GM18508 (cell line): ENCODE results near the gene VPS13D.
"Not testable (repeated sequence)": the region's sequence is repeated elsewhere in the genome, so short reads cannot be mapped to it uniquely, and the experiment has no call there.

Experiments used
- ATAC-seq: cut with Tn5 transposase; IDR thresholded peaks from one replicate; pipeline ENCODE4 v1.9.1; 2021; ENCODE audit warnings: moderate number of reproducible peaks; ENCODE audit not compliant: insufficient read depth, unreplicated experiment

VPS13D gene

DNA sequence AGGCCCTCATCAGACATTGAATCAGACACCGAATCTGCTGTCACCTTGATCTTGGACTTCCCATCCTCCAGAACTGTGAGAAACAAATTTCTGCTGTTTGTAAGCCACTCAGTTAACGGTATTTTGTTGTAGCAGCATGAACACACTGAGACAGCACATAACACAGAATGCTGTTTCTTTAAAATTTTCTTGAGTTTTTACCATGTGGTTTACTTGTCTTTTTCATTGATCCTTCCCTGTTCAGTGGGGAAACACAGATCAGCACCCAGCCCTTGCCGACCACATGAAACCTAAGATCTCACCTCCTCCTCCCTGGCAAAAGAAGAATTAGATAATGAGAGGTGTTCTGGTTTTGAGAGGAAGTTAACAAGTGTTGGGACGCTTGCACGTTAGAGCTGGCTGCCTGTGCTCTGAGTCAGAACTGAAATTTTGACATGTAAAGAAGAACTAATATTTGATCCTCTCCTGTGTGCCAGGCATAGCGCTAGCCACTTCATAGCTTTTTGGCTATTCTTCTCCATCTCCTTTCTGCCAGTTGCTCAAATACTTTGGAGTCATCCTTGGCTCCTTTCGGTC is 208.6 kb downstream of the VPS13D start:
- no peak for ATAC-seq

DNA sequence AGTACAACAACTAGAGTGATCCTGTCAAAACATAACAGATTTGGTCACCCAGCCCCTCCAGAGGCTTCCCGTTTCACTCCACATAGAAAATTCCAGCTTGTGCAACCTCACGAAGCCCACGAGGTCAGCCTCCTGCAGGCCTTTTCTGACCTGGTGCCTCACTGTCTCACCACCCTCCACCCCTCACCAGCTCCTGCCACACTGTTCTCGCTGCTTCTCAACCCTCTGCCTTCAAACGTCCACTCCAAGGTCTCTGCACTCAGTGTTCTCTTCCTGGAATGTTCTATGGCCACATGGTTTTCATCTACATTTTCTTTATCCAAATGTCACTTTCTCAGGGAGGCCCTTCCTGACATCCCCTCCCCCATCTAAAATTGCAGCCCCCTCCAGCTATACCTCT is 209.2 kb downstream of the VPS13D start:
- ATAC-seq, result no peak

DNA sequence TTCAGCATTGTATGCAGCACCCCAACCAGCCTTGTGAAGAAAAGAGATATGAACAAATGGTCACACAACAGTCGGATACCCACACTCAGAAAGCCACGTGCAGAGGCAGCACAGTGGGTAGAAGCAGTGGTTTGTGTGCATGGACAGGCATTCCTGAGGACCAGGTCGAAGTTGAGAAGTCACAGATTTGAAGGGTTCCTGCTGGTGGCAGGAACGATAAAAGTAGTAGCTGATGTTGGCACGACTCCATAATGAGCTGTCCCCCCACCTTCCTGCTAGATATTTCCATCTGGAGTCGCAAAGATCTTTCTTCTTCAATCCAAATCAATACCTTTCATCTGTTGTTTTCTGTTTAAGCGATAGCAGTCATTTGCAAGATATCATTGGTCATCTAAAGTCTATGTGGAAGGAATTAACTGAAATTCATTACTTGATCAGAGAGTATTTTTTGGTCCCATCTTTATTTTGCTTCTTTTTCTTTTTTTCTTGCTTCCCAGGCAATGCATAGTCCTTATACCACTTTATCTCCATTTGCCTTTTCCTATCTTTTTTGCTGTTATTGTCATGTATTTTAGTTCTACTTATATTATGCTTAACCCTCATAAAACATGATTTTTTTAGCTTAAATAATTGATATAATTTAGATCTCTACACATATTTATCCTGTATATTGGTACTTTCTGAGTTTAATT is 211.7 kb downstream of the VPS13D start:
- no peak for ATAC-seq

DNA sequence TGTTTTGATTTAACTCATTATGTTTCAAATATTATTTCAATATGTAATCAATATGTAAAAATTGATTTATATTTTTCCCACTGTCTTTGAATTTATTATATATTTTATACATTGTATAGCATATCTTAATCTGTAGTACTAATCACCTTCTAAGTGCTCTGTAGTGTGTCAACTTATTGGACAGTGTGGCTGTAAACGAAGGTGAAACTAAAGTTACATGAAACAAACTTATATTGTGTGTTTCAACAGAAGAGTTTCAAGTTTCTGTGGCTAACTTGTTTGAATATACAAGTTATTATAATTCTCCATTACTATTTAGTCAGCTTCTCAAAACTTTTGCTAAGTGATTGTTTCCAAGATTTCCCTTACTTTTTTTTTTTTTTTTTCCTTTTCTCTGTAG is 212.4 kb downstream of the VPS13D start:
- ATAC-seq, result no peak

DNA sequence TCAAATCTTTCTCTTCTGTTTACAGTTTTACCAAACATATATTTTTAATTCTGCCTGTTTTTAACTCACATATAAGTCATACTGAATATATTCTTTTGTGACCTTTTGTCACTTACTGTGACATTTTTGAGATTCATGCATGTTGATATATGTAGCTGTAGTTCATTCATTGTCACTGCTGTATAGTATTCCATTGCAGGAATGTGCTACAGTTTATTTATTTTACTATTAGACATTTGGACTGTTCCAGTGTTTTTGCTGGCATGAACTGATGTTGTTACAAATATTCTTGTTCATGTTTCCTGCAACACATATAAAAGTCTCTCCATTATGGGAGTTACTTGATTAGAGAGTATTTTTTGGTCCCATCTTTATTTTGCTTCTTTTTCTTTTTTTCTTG is 213.3 kb downstream of the VPS13D start:
- no peak for ATAC-seq

DNA sequence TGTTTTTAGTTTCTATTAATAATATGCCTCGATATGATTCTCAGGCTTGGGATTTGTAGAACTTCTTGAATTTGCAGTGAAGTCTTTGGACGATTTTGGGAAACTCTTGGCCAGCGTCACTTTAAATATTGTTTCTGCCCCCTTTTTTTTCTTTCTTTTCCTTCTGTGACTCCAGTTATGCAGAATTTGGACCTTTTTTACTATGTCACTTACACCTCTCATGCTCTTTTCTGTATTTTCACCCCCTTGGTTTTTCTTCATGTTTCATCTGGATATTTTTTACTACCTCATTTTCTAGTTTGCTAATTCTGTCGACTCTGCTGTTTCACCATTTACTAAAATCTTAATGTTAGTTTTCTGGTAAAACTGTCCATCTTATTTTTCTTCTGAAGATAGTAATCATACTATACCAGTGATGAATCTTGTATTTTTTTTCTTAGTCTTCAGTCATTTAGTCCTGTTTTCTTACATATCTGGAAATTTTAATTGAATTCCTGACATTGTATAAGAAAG is 214.6 kb downstream of the VPS13D start:
- ATAC-seq, result no peak

DNA sequence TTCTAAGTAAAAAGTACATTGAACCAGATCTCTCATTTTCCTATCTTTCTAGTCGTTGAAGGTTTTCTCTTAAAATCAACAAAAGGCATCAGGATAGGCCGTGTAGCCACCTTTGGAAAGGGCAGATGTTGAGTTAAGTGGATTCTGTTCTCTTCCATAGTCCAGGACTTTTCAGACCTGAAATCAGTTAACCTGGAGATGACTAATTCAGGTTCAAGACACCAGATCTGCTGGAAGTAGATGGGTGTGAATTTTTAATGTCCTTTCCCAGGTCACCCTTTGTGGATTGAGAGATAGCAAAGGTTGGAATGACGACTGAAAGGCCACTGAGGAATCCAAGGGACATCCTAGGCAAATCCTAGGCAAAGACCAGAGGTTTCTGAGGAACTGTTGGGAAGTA is 215.4 kb downstream of the VPS13D start:
- no peak for ATAC-seq

DNA sequence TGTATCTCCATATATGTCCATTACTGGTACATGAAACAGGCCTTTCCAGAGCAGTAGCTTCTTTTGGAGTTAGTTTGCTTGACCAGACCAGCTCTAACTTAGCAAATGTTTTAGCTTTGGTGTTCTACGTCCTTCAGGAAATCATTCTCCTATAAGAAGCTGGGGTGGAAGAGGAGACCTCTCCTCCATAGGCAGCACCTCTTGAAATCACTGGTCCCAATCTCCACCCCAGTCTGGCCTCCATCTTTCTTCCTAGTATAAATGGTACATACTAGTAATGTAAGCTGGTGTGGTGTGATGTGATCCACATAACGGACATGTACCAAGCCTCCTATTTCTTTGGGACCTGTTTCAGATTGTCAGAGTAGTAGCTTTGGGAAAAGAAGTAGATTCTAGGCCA is 216.8 kb downstream of the VPS13D start:
- ATAC-seq, result no peak

DNA sequence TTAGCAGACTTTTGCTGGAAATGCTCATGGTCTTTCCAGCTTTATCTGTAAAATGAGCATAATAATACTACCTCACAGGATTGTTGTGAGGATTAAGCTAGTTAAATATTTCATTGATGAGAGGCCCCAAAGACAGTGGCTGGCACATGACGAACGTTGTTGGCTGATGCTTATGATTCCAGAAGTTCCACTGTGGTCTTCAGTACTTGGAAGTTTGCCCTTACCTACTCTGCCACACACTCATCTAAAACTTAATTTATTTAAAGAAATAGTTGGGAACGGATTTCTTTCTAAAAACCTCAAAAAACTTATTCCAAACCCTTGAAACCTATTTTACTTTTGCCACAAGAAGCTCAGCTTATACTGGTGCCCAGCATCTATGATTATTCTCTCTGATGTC is 217.5 kb downstream of the VPS13D start:
- no peak for ATAC-seq

DNA sequence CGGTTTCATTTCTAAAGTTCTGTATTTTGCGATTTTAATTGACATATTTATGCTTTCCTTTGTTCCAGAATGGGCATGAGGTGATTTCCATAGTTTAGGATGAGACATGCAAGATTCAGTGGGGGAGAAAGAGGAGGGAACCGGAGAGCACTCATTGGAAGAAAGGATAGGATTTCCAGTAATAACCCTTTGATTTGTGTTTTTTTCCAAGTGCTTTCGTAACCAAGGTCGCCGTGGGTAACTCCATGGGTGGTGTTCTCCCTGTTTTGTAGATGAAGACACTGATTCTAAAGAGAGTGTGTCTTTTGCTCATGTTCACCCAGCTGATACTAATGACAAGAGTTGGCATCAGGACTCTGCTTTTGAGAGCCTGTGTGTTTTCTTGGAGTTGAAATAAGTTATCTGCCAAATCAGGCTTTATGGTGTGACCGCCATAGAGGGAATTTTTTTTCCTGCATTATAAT is 218.1 kb downstream of the VPS13D start:
- no peak for ATAC-seq

DNA sequence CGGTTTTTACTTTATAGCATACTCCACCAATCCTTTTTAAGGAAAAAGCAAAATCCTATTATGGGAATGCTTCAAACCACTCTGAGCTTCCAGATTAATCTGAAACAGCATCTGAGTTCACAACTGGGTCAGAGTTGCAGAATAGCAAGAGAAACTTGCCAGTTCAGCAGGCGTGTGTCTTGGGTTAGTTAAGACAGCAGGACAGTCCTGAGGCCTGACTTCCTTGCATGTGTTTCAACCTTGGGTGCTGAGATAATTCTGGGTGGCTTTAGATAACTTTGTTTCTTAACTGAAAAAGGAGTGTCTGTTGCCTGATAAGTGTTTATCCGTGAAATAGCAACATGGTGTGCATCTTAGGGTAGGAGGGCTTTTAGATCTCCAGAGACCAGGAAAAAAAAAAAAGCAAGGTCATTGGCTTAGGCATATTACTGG is 218.9 kb downstream of the VPS13D start:
- no peak for ATAC-seq

DNA sequence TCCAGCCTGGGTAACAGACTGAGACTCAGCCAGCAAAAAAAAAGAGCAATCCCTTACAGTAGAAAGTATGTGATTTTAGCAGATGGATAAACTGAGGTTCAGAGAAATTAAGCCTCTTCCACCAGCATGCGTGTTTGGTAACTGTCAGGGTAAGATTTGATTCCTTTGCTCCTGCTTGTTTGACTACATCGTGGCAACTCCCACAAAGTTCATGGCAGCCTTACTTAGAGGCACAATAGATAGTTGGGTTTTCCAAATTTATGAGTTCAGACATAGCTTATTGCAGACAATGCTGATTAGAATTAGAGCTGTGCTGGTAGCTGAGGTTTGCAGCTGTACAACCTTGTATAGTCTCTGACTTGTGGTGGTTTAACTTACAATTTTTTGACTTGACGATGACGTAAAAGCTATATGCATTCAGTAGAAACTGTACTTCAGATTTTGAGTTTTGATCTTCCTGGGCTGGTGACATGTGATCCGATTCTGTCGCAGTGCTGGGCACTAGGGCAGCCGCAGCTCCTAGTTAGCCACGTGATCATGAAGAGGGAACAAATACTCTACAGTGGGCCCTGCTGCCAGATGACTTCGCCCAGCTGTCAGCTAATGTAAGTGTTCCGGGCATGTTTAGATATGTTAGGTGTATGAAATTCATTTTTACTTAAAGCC is 220.4 kb downstream of the VPS13D start:
- ATAC-seq, result no peak

DNA sequence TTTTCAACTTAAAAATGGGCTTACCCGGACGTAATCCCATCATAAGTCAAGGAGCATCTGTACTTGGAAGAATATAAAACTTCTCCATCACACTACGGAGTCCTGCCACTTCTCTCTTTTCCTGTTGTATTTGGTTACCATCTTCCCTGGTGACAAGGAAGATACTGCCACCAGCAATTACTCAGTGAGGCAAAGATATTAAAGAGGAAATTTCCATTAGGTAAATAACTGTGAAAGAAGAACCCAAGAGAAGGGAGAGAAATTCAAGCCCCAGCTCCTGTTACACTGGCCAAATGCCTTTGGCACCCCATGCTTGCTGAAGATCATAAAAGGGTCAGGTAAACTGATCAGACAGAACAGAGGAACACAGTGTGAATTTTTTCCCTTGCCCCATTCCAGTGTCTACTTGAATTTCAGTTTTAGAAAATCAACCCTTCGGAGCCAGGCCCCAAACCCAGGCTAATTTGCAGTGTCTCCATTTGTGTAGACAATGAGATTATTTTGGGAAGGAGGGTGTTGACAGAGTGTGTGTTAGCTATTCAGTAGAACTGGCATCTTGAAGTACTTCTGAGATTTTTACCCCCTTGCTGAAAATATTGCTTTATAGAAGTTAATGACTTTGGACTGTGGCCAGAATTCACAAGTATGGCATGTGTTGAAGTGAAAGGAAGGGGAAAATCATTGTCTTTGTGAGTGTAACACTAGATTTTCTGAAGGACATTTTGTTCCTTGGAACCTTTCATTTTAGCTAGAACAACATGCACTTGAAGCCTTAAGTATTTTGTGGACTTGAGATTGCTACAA is 221.1 kb downstream of the VPS13D start:
- no peak for ATAC-seq

DNA sequence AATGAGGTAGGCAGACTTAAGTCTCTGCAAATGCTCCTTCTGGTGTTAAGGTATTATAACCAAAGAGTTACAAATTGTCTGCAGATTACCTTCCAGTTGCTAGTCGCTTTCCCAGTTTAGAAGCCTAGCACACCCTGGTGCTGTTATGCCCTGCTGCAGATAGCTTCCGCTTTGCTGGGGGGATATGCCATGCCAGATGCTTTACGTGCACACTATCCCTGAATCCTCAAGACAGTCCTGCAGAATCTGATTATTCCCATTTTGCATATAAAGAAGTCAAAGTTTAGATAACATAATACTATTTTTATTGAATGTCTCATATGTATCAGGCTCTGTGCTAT is 221.7 kb downstream of the VPS13D start:
- ATAC-seq, result no peak

DNA sequence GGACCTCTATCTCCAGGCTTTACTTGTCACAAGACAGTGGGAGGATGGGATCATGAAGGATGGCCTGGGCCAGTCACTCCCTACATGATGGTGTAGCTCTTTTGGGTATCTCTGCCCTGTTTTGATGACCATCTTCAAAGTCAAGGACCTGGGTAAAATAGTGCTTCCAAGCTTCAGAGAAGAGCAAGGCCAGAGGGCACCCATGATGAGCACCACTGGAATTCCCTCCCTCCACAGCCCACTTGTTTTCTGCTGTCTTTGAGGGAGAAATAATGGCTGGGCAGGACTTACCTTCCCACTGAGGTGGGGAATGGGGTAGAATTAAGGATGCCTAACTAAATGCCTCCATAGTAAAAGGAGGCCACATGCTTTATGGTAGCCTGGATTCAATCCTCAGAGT is 222.4 kb downstream of the VPS13D start:
- no peak for ATAC-seq

DNA sequence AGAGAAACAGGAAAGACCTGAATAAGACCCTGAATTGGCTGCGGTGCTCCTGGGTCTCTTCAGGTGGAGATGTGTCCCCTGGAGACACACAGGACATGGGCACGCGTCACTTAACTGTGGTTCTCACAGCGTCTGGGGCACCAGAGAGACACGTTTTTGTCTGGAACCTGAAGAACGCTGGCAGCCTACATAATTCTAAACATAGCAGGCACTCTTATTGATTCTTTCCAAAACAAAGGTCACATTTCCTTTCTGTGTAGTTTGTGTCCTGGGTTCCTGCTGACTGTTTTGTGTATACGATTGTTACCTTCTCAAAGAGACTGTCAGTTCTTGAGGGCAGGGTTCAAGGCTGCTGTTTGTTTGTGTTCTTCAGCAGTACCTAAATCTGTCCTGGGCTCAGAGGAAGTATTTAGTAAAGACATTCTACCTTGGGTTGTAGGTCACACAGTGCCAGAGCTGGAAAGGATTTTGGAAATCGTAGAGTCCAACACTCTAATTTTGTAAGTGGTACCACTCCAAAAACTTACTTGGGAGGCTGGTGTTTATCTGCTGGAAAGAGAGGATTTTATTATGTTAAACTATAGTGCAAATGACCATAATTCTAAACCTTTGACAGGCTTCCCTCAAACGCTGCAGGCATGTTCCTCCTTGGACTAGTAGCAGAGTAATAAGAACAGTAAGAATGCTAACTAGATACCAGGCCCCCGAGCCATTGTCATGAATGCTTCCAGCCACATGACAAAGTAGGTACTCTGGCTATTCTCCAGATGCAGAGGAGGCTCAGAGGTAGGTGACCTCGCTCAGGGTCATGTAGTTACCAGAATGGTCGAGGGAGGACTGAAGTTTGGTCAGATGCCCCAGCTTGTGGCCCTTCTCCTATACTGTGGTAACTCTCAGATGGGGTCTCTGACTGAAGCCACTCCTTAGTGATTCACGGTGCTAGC is 223.8 kb downstream of the VPS13D start:
- ATAC-seq, result no peak

DNA sequence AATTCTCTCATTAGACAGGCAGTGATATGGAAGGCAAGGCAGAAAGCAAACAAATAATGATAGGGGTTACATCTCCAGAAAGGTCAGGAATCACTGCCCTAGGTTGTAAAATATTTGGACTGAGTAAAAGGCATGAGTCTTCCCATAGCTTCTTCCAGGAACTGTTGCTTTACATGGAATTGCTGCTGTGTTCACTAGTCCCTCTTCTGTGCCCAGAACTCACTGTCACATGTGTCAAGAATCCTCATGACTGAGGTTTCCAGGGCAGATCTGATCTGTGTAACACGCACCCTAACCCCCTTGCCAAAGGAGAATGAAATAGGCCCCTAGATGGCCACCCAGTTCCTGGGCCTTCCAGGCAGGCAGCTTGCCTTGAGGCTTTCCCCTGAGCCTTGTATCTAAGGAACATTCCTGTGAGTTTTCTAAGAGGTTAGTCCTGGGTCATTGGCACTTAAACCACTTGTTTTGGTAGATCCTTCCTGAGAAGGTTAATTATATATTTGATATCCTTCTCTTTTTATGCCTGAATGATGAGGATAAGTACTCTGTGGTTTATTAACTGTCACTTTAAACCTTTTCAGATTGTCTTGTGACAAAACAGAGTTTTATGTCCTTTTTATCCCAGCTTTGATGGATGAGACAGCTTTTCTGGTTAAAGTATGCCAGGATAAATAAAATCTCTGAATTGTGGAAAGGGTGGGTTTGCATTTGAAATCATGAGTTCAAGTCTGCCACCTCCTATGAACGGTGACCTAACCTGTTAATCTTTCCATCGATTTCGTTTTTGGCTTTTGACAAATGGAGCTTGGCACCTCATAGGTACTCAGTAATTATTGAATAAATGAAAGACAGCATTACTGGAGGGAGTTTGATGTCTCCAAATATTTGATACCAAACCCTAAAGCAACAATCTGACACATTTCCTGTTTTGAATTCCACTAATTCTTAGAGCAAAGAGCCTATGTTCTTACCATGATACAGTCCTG is 224.9 kb downstream of the VPS13D start:
- ATAC-seq, result no peak

DNA sequence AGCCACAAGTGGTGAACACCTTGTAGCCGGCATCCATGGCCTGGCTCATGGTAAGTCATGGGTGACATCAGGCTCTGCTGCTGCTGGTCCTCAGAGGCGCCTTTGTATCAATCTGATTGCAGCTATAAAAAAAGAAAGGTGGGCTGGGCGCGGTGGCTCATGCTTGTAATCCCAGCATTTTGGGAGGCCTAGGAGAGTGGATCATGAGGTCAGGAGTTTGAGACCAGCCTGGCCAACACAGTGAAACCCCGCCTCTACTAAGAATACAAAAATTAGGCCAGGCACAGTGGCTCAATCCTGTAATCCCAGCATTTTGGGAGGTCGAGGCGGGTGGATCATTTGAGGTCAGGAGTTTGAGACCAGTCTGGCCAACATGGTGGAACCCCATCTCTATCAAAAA is 226.3 kb downstream of the VPS13D start:
- not testable (repeated sequence) for ATAC-seq

DNA sequence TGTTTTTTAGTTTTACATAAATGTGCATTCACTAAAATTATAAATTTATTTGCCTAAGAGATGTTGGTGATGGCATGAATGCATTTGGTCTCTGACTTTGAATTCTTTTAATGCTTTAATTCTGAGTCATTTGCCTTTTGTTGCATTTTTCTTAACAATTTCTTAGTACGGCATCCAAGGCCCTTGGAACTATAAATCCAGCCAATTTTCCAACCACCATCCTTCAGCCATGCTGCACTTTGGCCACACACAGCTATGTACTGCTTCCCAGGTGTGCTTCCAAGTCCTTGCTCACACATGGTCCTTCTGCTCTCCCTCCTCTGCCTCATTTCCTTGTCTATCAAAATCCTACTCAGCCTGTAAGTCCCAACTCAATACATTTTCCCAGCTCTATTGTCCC is 227.1 kb downstream of the VPS13D start:
- no peak for ATAC-seq
